KMS-11 (cell line): Measurements from ENCODE around the gene FOXP1.

ENCODE experiments used
- H2AFZ ChIP-seq: fragments of 200-600 bp; sonication (generic); 2 replicates; pipeline ENCODE4 v1.6.1; 2016; ENCODE audit warnings: antibody characterized with exemption, mixed run types, low read depth
- H3K27ac ChIP-seq: fragments of 200-600 bp; sonication (generic); 2 replicates; pipeline ENCODE4 v1.6.1; 2016; ENCODE audit warnings: mild to moderate bottlenecking, mixed run types
- H3K27me3 ChIP-seq: fragments of 200-600 bp; sonication (generic); 2 replicates; pipeline ENCODE4 v1.6.1; 2017; ENCODE audit warnings: mild to moderate bottlenecking, low read depth, mixed run types, moderate library complexity; ENCODE audit not compliant: insufficient read depth
- H3K36me3 ChIP-seq: fragments of 200-600 bp; sonication (generic); 2 replicates; pipeline ENCODE4 v1.6.1; 2017; ENCODE audit warnings: mild to moderate bottlenecking, mixed run types; ENCODE audit not compliant: insufficient read depth
- H3K4me1 ChIP-seq: fragments of 200-600 bp; sonication (generic); 2 replicates; pipeline ENCODE4 v1.6.1; 2016; ENCODE audit warnings: mild to moderate bottlenecking, low read depth, mixed run types; ENCODE audit not compliant: poor library complexity, severe bottlenecking
- H3K4me2 ChIP-seq: fragments of 200-600 bp; sonication (generic); 2 replicates; pipeline ENCODE4 v1.7.0; 2016; ENCODE audit warnings: mild to moderate bottlenecking, mixed run types
- H3K4me3 ChIP-seq: fragments of 200-600 bp; sonication (generic); IDR thresholded peaks from 2 replicates; pipeline ENCODE4 v1.6.1; 2017; ENCODE audit warnings: low read depth, low read length, mixed read lengths; ENCODE audit not compliant: insufficient read depth
- H3K79me2 ChIP-seq: fragments of 200-600 bp; sonication (generic); 2 replicates; pipeline ENCODE4 v1.6.1; 2016; ENCODE audit warnings: low read depth, mixed run types; ENCODE audit not compliant: insufficient read depth
- H3K9ac ChIP-seq: fragments of 200-600 bp; sonication (generic); 2 replicates; pipeline ENCODE4 v1.6.1; 2016; ENCODE audit warnings: mild to moderate bottlenecking, mixed run types
- H4K20me1 ChIP-seq: fragments of 200-600 bp; sonication (generic); 2 replicates; pipeline ENCODE4 v1.6.1; 2016; ENCODE audit warnings: mild to moderate bottlenecking, mixed run types; ENCODE audit not compliant: insufficient read depth
- CTCF ChIP-seq: fragments of 200-600 bp; sonication (generic); conservative IDR thresholded peaks from 2 replicates; pipeline ENCODE4 v1.6.1; 2017; ENCODE audit warnings: low read depth, mild to moderate bottlenecking, antibody characterized with exemption, low read length, moderate library complexity, mixed read lengths

The FOXP1 gene

GRCh38 chr3:71045212-71045916 lies 538.2 kb downstream of the FOXP1 start:
- no peaks in the 10 kb centered on the region for H4K20me1 ChIP-seq
- H3K4me3 ChIP-seq = no peak overlapping the region
- H3K36me3 ChIP-seq = no peaks in the 10 kb centered on the region
- peaks cover 13% of the 10 kb centered on the region; the same call in 1 of the 2 replicates for H3K79me2 ChIP-seq
- no peak overlapping the region; the same call in 1 of the 2 replicates for H3K4me2 ChIP-seq
- H3K9ac ChIP-seq = no peak overlapping the region
- H2AFZ ChIP-seq = no peak overlapping the region
- H3K4me1 ChIP-seq = peaks cover 59% of the 10 kb centered on the region
- no peak overlapping the region for H3K27ac ChIP-seq
- H3K27me3 ChIP-seq = no peaks in the 10 kb centered on the region
- no peak for TF ChIP-seq CTCF

GRCh38 chr3:71042759-71043158 lies 540.8 kb downstream of the FOXP1 start:
- Histone ChIP-seq H3K79me2 (peaks cover 3% of the 10 kb centered on the region; the same call in 1 of the 2 replicates), H3K27ac (no peak overlapping the region), H3K4me2 (no peak overlapping the region), H3K4me1 (peaks cover 57% of the 10 kb centered on the region), H3K27me3 (no peaks in the 10 kb centered on the region), H4K20me1 (no peaks in the 10 kb centered on the region), H3K36me3 (no peaks in the 10 kb centered on the region), H3K4me3 (no peak overlapping the region), H3K9ac (no peak overlapping the region), H2AFZ (no peak overlapping the region)
- TF ChIP-seq CTCF = no peak

- no peaks in the 10 kb centered on the region for H4K20me1 ChIP-seq
- H3K4me1 ChIP-seq = peaks cover 50% of the 10 kb centered on the region
- no peaks in the 10 kb centered on the region for H3K36me3 ChIP-seq
- no peak for TF ChIP-seq CTCF
- no peak overlapping the region; the same call in 1 of the 2 replicates for H3K27ac ChIP-seq
- H3K4me2 ChIP-seq = no peak overlapping the region
- H2AFZ ChIP-seq = no peak overlapping the region
- no peaks in the 10 kb centered on the region for H3K27me3 ChIP-seq
- H3K4me3 ChIP-seq = no peak overlapping the region
- no peaks in the 10 kb centered on the region; the same call in 1 of the 2 replicates for H3K79me2 ChIP-seq
- no peak overlapping the region for H3K9ac ChIP-seq
Observed at GRCh38 chr3:71041371-71041770, 542.2 kb downstream of the FOXP1 start.

- H3K36me3 ChIP-seq = no peaks in the 10 kb centered on the region
- no peak overlapping the region for H3K4me3 ChIP-seq
- H2AFZ ChIP-seq = no peak overlapping the region
- H4K20me1 ChIP-seq = no peaks in the 10 kb centered on the region
- no peaks in the 10 kb centered on the region; the same call in 1 of the 2 replicates for H3K79me2 ChIP-seq
- peak overlapping the region; percentile 44 for H3K4me2 ChIP-seq
- no peaks in the 10 kb centered on the region for H3K27me3 ChIP-seq
- H3K4me1 ChIP-seq = peaks cover 43% of the 10 kb centered on the region
- no peak for TF ChIP-seq CTCF
- peak overlapping the region; percentile 39; the same call in 1 of the 2 replicates for H3K27ac ChIP-seq
- H3K9ac ChIP-seq = no peak overlapping the region
Observed at GRCh38 chr3:71039332-71039731, 544.2 kb downstream of the FOXP1 start.
